A549 (cell line): Measurements from ENCODE around the gene PDE1C. TPM values are rescaled to one million over a fixed set of nuclear protein-coding genes. Genes with fewer than 3 reads are reported as not detected.

ENCODE experiments used
- ATAC-seq, 2 experiments: fragments of 200-7000 bp in 1 of 2; fragments of >200 bp in 1 of 2; cut with Nextera tagmentation in 1 of 2; cut with Tn5 transposase in 1 of 2; 3 replicates each; pipeline versions ENCODE4 v1.8.0 to v1.9.1; 2018 to 2020; ENCODE audit warnings: mild to moderate bottlenecking in 1 of 2, moderate library complexity in 1 of 2
- CTCF ChIA-PET: fragments of 300-600 bp; sonication (Branson Sonifier 250); formaldehyde crosslinking; extraction: SDS; loops from one replicate; lab custom pipeline; 2021; ENCODE audit warnings: antibody characterized with exemption, inconsistent platforms; lab: Yijun Ruan, JAX
- POLR2A ChIA-PET: fragments of 350-600 bp; formaldehyde crosslinking; extraction: SDS; loops from one replicate; lab custom pipeline; 2021; ENCODE audit warnings: antibody characterized with exemption, inconsistent platforms; lab: Yijun Ruan, JAX
- DNase-seq, 2 experiments: peaks; one replicate each; pipeline versions ENCODE4 v3.0.0 to v3.0.0-alpha.2; 2011 to 2016; ENCODE audit warnings: low read depth in 1 of 2, low spot score in 1 of 2
- FAIRE-seq: peaks from 2 replicates; lab custom pipeline; 2011; peaks lifted over from hg19 to GRCh38; lab: Jason Lieb, UNC
- H3K27ac ChIP-seq, 2 experiments: fragments of >200 bp; sonication (Bioruptor Twin); formaldehyde crosslinking; 3 replicates each; pipeline ENCODE4 v1.5.1; 2016 to 2017
- H3K4me1 ChIP-seq: fragments of >200 bp; sonication (Bioruptor Twin); formaldehyde crosslinking; 3 replicates; pipeline ENCODE4 v1.6.1; 2016
- H3K4me2 ChIP-seq: fragments of >200 bp; sonication (Bioruptor Twin); formaldehyde crosslinking; 3 replicates; pipeline ENCODE4 v1.6.1; 2016
- H3K4me3 ChIP-seq: fragments of >200 bp; sonication (Bioruptor Twin); formaldehyde crosslinking; 3 replicates; pipeline ENCODE4 v1.5.1; 2016
- H3K9me3 ChIP-seq: fragments of >200 bp; sonication (Bioruptor Twin); formaldehyde crosslinking; 3 replicates; pipeline ENCODE4 v1.6.1; 2016
- ATOH8 ChIP-seq: fragments of 250-450 bp; sonication (Bioruptor Pico); IDR thresholded peaks from 2 replicates; pipeline ENCODE4 v1.5.0; 2020; ENCODE audit warnings: low read depth, mild to moderate bottlenecking, moderate library complexity
- CHD2 ChIP-seq: fragments of 150-350 bp; IDR thresholded peaks from 2 replicates; pipeline ENCODE4 v1.6.1; 2014; ENCODE audit warnings: low read length; ENCODE audit not compliant: partially characterized antibody
- CHD4 ChIP-seq: fragments of 200-600 bp; sonication (generic); IDR thresholded peaks from 2 replicates; pipeline ENCODE4 v1.6.1; 2016; ENCODE audit warnings: antibody characterized with exemption, mild to moderate bottlenecking, borderline replicate concordance
- CTCF ChIP-seq: fragments of >200 bp; sonication (Bioruptor Twin); formaldehyde crosslinking; IDR thresholded peaks from 3 replicates; pipeline ENCODE4 v1.5.1; 2016
- EHF ChIP-seq: fragments of 250-450 bp; sonication (Bioruptor Pico); IDR thresholded peaks from 2 replicates; pipeline ENCODE4 v1.5.0; 2020; ENCODE audit warnings: mild to moderate bottlenecking
- EP300 ChIP-seq, 2 experiments: fragments of >200 bp; sonication (Bioruptor Twin); formaldehyde crosslinking; IDR thresholded peaks; 2 replicates in 1 of 2; 3 replicates in 1 of 2; pipeline ENCODE4 v1.6.1; 2016 to 2017
- FOSB ChIP-seq: fragments of 250-450 bp; sonication (Bioruptor Pico); IDR thresholded peaks from 2 replicates; pipeline ENCODE4 v1.5.0; 2020; ENCODE audit warnings: mild to moderate bottlenecking, moderate library complexity
- GATA3 ChIP-seq: IDR thresholded peaks from 2 replicates; pipeline ENCODE4 v1.6.1; 2012; ENCODE audit warnings: borderline replicate concordance
- HDAC2 ChIP-seq: fragments of 200-600 bp; sonication (generic); IDR thresholded peaks from 2 replicates; pipeline ENCODE4 v1.6.1; 2016
- HOXA7 ChIP-seq: fragments of 250-450 bp; sonication (Bioruptor Pico); IDR thresholded peaks from 2 replicates; pipeline ENCODE4 v1.5.0; 2020; ENCODE audit warnings: mild to moderate bottlenecking, moderate library complexity
- HOXB13 ChIP-seq: fragments of 250-450 bp; sonication (Bioruptor Pico); IDR thresholded peaks from 2 replicates; pipeline ENCODE4 v1.5.0; 2020; ENCODE audit warnings: low read depth, mild to moderate bottlenecking, moderate library complexity
- JUN ChIP-seq, 2 experiments: fragments of >200 bp; sonication (Bioruptor Twin); formaldehyde crosslinking; IDR thresholded peaks; 2 replicates in 1 of 2; 3 replicates in 1 of 2; pipeline ENCODE4 v1.6.1; 2016 to 2017
- KDM1A ChIP-seq: fragments of 200-600 bp; sonication (generic); IDR thresholded peaks from 2 replicates; pipeline ENCODE4 v1.6.1; 2016; ENCODE audit warnings: low read depth, mild to moderate bottlenecking
- MAZ ChIP-seq: fragments of 150-350 bp; IDR thresholded peaks from 2 replicates; pipeline ENCODE4 v1.6.1; 2014; ENCODE audit warnings: antibody characterized with exemption, low read depth, low read length, borderline replicate concordance
- MYC ChIP-seq: IDR thresholded peaks from 2 replicates; pipeline ENCODE4 v1.6.1; 2012; ENCODE audit warnings: mild to moderate bottlenecking, inconsistent platforms, low read length, improper control_type of control experiment, borderline replicate concordance
- NFE2L2 ChIP-seq: fragments of 150-350 bp; conservative IDR thresholded peaks from 2 replicates; pipeline ENCODE4 v1.6.1; 2014; ENCODE audit warnings: low read length
- PBX3 ChIP-seq: IDR thresholded peaks from 2 replicates; pipeline ENCODE4 v1.6.1; 2012
- PHF8 ChIP-seq: fragments of 200-600 bp; sonication (generic); IDR thresholded peaks from 2 replicates; pipeline ENCODE4 v1.6.1; 2016; ENCODE audit warnings: low read depth, mild to moderate bottlenecking, antibody characterized with exemption, moderate library complexity, borderline replicate concordance
- RAD21 ChIP-seq, 2 experiments: fragments of >200 bp in 1 of 2; sonication (Bioruptor Twin) in 1 of 2; formaldehyde crosslinking in 1 of 2; IDR thresholded peaks in 1 of 2; conservative IDR thresholded peaks in 1 of 2; 2 replicates in 1 of 2; 3 replicates in 1 of 2; pipeline ENCODE4 v1.6.1; 2012 to 2018; ENCODE audit warnings: inconsistent platforms in 1 of 2
- RARB ChIP-seq: fragments of 250-450 bp; sonication (Bioruptor Pico); IDR thresholded peaks from 2 replicates; pipeline ENCODE4 v1.8.0; 2021; ENCODE audit warnings: mild to moderate bottlenecking, moderate library complexity
- RNF2 ChIP-seq: fragments of 200-600 bp; sonication (generic); IDR thresholded peaks from 2 replicates; pipeline ENCODE4 v1.6.1; 2016; ENCODE audit warnings: low read depth, mild to moderate bottlenecking, antibody characterized with exemption, moderate library complexity, borderline replicate concordance
- SREBF2 ChIP-seq: fragments of 450-650 bp; IDR thresholded peaks from 2 replicates; pipeline ENCODE4 v1.6.1; 2014; ENCODE audit warnings: mild to moderate bottlenecking, moderate library complexity
- TP53 ChIP-seq: fragments of 250-450 bp; sonication (Bioruptor Pico); IDR thresholded peaks from 2 replicates; pipeline ENCODE4 v1.5.0; 2021; ENCODE audit warnings: mild to moderate bottlenecking, moderate library complexity
- USF2 ChIP-seq: fragments of 450-650 bp; IDR thresholded peaks from 2 replicates; pipeline ENCODE4 v1.6.1; 2014; ENCODE audit warnings: antibody characterized with exemption
- ZC3H11A ChIP-seq: fragments of 450-650 bp; IDR thresholded peaks from 2 replicates; pipeline ENCODE4 v1.6.1; 2014; ENCODE audit warnings: antibody characterized with exemption, mild to moderate bottlenecking
- WGBS: methylation state at CpG from one replicate; pipeline ENCODE4 v1.1.6; 2017; ENCODE audit errors: missing lambda C conversion rate; 5-methylcytosine and 5-hydroxymethylcytosine counted together
- polyA plus RNA-seq, 4 experiments: library from polyadenylated mRNA; depleted of rRNA in 3 of 4; stranded (reverse); fragments of >200 nt; fragmentation: RNase III in 1 of 4; extraction: RNeasy Plus Mini Kit Qiagen cat#74134 plus additional on column Dnase treatment in 1 of 4; gene quantifications; 2 replicates in 3 of 4; 3 replicates in 1 of 4; pipeline ENCODE4 v1.2.3, GENCODE V29; 2011 to 2017
- TF ChIP-seq, protein P1 (sequence below): fragments of >200 bp; sonication (Bioruptor Twin); formaldehyde crosslinking; IDR thresholded peaks from 2 replicates; pipeline ENCODE4 v1.6.1; 2016

Gene PDE1C
- polyA plus RNA-seq, 2 of the 4 experiments (the other 2 are of a cell fraction) = 8.0 to 11.0 TPM

GRCh38 chr7:31925753-31926454, 144.3 kb downstream of the PDE1C start (continued):
- no peak for TF ChIP-seq PHF8

- WGBS = 35% methylated on average over 2 of the region's 2 CpGs
Observed at GRCh38 chr7:31924251-31924650, 146.0 kb downstream of the PDE1C start.

GRCh38 chr7:31922848-31923247, 147.4 kb downstream of the PDE1C start:
- Histone ChIP-seq H3K4me3 (no peak overlapping the region), H3K4me1 (peaks cover 48% of the 10 kb centered on the region), H3K9me3 (no peaks in the 10 kb centered on the region), H3K4me2 (peak overlapping the region; percentile 66), H3K27ac (peak overlapping the region; percentile 46 to 77; a peak in 5 of 6 replicates)
- ChIA-PET POLR2A (interaction anchor here (1.2 kb wide), 1 partner anchor 25 kb away, joined by 3 read pairs; no protein-coding TSS in a partner anchor), CTCF (interaction anchor here (1.0 to 2.4 kb wide), 5 partner anchors 12 to 282 kb away, joined by 3 to 7 read pairs (median 4); no protein-coding TSS in a partner anchor)
- ATAC-seq = no peak
- 88% methylated on average over 2 of the region's 2 CpGs for WGBS
- TF ChIP-seq ZC3H11A (no peak), EP300 (IDR thresholded peaks at IDR 0.05) (no peak), SREBF2 (no peak), RARB (CRISPR knock-in tag) (no peak), NFE2L2 (no peak), TP53 (CRISPR knock-in tag) (no peak), HDAC2 (no peak)
- no peak for FAIRE-seq
- no peak for DNase-seq

More at GRCh38 chr7:31924251-31924650, 146.0 kb downstream of the PDE1C start:
- ChIA-PET CTCF (interaction anchor here (0.9 to 2.4 kb wide), 5 partner anchors 9 to 145 kb away, joined by 3 to 7 read pairs (median 4); no protein-coding TSS in a partner anchor), POLR2A (no interaction called here)
- peak overlapping the region; percentile 29 to 77; a peak in 5 of 6 replicates for H3K27ac ChIP-seq
- no peak for TF ChIP-seq CTCF
- TF ChIP-seq GATA3 = peak; percentile 31; the same call in 1 of the 2 replicates
- DNase-seq (peak in 1 of 2 experiments; percentile 55), FAIRE-seq (no peak), ATAC-seq (peak in 1 of 2 experiments; percentile 57; a peak in 2 of 6 replicates)
- peaks cover 48% of the 10 kb centered on the region for H3K4me1 ChIP-seq
- peak overlapping the region; percentile 66 for H3K4me2 ChIP-seq
- H3K4me3 ChIP-seq = no peak overlapping the region
- no peaks in the 10 kb centered on the region for H3K9me3 ChIP-seq

DNA sequence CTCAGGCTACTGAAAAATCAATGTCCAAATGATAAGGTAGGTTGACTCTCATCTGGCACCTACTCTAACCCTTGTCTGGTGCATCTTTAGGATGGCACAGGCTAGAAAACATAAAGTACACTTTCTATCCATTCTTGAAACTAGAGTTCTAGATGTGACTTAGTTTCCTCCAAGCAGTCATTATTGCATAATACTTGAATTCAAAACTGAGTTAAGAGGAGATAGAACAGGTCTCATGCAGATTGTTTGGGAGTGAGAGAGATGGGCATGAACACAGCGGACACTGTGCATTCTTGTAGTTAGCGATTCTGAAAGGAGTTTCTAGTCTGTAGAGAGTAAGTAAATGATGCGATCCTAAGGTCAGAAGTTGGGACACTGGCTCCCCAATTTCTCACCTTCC, 149.2 kb downstream of the PDE1C start:
- no peak overlapping the region for H3K4me2 ChIP-seq
- TF ChIP-seq MYC (no peak), HOXA7 (no peak), HDAC2 (no peak), PBX3 (no peak), EHF (CRISPR knock-in tag) (no peak), CHD4 (no peak), RNF2 (no peak), JUN (IDR thresholded peaks at IDR 0.05) (no peak), RAD21 (conservative IDR thresholded peaks at IDR 0.05 in 1 of 2, IDR thresholded peaks at IDR 0.05 in 1 of 2) (no peak), NFE2L2 (no peak), MAZ (no peak), HOXB13 (CRISPR knock-in tag) (no peak), KDM1A (no peak), USF2 (no peak), ATOH8 (CRISPR knock-in tag) (no peak), CHD2 (no peak), FOSB (CRISPR knock-in tag) (no peak), GATA3 (no peak)
- TF ChIP-seq, protein P1, sequence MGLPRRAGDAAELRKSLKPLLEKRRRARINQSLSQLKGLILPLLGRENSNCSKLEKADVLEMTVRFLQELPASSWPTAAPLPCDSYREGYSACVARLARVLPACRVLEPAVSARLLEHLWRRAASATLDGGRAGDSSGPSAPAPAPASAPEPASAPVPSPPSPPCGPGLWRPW = no peak
- ChIA-PET CTCF (no interaction called here), POLR2A (no interaction called here)
- H3K4me1 ChIP-seq = peaks cover 47% of the 10 kb centered on the region
- FAIRE-seq (no peak), ATAC-seq (no peak), DNase-seq (no peak)
- no peak overlapping the region for H3K4me3 ChIP-seq
- no peaks in the 10 kb centered on the region for H3K9me3 ChIP-seq
- H3K27ac ChIP-seq = no peak overlapping the region
- WGBS = 97% methylated on average over 3 of the region's 3 CpGs
